NCI-H2227 (cell line): Measurements from ENCODE around the gene ITPK1.
A peak's percentile ranks its signal among the peaks of the same experiment; 100 is the strongest.
"Not testable (repeated sequence)": the region's sequence is repeated elsewhere in the genome, so short reads cannot be mapped to it uniquely, and the experiment has no call there.

Source experiments
- DNase-seq: peaks from one replicate; lab custom pipeline; 2025; ENCODE audit not compliant: unreplicated experiment; lab: John Stamatoyannopoulos, UW

ITPK1 gene

DNA sequence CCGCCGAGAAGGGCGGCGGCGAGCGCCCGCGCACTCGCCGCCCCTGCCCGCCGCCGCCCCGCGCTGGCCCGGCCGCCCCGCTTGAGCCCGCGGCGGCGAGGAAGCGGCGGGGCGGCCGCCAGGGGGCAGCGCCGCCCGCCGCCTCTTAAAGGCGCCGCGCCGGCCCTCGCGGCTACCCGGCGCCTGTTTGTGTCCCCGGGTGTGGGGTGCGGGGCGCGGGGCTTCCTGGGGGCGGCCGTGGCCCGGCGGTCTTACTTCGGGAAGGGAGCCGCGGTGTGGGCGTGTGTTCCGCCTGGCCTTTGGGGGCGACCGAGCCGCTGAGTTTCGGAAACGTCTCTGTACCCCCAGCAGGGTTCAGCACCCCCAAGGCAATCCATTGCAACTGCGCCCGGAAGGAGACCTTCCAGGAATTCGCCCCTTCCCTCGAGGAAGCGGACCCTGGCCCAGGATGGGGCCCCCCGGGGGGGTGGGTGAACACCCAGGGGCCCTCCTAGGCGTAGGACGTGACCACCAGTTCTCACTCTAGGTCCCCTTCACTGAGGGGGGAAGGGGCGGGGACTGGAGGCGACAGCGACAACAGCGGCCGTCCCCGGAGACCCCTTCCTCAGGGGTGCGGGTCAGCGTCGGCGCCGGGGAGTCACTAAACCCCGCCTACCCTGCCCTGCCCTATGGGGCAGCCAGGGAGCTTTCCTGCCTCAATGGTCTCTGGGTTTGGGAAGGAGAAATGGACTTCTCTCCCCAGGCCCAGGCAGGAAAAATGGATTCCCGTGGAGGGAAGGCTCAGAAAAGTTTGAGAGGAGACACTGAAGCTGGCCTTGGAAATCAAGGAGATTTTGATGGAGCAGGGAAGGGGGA is at the start of gene ITPK1:
ITPK1 (minus strand) TSS at position 105 of the 855 bp plus-strand sequence. CDS start 762 bp downstream, outside the sequence.
- DNase-seq, result peak; percentile 73

GRCh38 chr14:93163564-93163963 is 47.8 kb upstream of the ITPK1 start:
- no peak for DNase-seq

DNA sequence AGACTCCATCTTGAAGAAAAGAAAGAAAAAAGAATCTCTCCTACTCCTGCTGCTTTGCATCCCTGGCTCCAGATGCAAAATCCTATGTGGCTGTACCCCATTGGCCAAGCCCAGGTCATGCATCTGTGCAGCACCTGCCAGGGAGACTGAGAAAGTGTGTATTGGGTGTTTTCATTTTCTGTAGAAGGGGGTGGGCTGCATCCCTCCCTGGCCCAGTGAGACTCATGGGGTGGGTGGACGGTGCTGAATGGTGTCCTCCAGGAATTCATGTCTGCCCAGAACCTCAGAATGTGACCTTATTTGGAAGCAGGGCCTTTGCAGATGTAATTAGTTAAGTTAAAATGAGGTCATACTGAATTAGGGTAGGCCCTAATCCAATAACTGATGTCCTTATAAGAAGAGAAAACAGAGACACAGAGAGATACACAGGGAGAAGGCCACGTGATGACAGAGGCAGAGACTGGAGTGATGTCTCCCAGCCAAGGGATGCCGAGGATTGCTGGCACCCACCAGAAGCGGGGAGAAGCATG is 45.8 kb upstream of the ITPK1 start:
- no peak for DNase-seq

- DNase-seq, result peak; percentile 30
Observed at GRCh38 chr14:93160353-93160801, 44.7 kb upstream of the ITPK1 start.

GRCh38 chr14:93159625-93160352 is 44.1 kb upstream of the ITPK1 start:
- DNase-seq, result not testable (repeated sequence)

DNA sequence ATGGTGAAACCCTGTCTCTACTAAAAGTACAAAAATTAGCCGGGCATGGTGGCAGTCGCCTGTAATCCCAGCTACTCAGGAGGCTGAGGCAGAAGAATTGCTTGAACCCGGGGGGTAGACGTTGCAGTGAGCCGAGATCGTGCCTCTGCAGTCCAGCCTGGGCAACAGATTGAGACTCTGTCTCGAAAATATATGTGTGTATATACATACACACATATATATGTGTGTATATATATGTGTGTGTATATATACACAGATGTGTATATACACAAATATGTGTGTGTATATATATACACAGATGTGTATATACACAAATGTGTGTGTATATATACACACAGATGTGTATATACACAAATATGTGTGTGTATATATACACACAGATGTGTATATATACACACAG is 42.6 kb upstream of the ITPK1 start:
- not testable (repeated sequence) for DNase-seq

GRCh38 chr14:93156693-93157369 is 41.1 kb upstream of the ITPK1 start:
- no peak for DNase-seq

DNA sequence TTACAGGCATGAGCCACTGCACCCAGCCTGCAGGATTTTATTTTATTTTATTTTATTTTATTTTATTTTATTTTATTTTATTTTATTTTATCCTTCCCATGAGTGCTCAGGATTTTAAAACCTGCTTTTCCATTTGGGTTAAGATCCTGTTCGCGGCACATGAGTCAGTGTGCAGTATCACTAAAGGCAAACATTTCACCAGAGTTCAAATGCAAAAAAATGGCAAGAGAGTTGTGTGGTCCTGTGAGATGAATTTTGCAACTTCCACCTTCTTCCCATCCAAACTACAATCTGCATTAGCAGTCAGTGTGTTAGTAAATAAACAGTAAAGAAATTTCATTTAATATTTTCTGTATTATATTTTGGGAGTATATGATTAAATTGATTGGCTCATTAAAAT is 39.9 kb upstream of the ITPK1 start:
- no peak for DNase-seq

- no peak for DNase-seq
Observed at GRCh38 chr14:93153121-93153520, 37.4 kb upstream of the ITPK1 start.

DNA sequence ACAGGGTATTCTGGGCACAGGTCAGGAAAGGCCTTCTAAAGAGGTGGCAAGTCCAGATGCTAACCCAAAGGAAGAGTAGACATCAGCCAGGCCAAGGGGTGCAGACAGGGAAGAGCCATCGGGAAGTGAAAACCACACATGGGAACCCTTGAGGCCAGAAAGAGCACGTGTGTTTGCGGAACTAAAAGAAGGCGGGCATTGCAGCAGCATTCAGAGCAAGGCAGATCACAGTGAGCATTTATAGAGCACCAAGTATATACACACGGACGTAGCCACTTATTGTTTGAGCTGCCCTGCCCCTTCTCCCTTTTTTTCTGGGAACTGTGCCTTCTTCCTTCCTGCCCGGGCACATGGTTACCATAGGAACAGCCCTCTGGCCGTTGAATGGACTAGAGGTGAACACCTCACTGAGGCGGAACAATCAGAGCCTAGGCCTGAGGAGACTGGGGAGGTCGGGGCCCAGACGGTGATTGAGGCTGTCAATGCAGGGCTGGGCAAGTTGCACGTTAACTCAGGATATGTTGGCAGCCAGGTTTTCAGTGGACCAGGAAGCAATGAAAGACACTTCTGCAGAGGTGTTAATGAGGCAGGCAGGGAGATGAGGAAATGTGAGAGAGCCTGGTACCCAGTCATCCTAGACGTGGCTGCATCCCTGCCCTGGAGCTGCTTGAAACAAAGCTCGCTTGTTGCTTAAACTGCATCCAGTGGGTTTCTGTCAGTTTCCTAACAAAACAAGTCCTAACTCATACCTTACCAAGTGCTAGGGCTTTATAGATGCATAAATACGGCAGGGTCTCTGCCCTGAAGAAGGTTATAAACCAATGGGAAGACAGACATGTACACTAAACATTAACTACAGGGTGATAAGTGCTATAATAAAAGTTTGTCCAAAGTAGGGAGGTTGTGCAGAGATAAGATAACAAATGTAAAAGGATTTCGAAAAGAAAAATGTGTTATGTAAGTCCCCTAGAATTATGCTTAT is 34.8 kb upstream of the ITPK1 start:
- DNase-seq, result no peak

DNA sequence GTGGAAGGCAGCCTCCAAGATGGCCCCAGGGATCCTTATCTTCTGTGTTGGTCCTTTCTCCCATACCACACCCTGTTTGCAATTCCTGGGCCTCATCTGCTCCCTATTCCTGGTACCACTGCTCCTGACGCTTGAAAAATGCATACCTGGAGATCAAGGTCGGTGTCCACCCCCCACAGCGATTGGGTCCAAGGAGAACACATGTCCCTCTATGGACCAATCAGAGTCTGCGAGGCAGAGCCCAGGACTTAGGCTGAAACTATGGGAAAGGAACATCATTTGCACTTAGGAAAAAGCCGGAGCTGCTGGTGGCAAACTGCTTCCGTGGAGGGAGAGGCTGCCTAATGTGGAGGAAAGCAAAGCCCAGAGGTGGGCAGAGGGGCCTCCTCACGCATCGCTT is 33.3 kb upstream of the ITPK1 start:
- DNase-seq, result no peak

GRCh38 chr14:93146119-93146518 is 30.4 kb upstream of the ITPK1 start:
- DNase-seq, result no peak

DNA sequence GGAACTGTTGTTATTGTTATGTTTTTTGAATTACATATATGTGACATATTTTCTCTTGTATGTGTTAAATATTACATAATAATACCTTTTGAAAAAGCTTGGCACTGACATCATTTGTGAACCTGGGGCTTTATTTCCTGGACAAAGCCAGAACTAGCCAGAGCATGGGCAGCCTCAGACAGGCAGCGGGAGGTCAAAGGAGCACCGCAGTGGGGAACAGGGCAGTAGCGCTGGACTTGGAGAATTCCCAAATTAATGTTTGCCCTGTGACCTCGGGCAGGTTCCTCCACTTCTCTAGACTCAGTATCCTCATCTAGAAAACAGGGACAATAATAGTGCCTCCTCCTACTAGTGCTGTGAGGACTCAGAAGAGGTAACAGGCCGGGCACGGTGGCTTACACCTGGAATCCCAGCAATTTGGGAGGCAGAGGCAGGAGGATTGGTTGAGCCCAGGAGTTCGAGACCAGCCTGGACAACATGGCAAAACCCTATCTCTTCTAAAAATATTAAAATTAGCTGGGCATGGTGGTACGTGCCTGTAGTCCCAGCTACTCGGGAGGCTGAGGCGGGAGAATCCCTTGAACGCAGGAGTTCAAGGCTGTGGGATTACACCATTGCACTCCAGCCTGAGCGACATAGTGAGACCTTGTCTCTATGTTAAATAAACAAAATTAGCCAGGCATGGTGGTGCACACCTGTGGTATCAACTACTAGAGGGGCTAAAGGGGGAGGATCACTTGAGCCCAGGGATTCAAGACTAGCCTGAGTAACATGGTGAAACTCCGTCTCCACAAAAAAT is 27.3 kb upstream of the ITPK1 start:
- DNase-seq, result no peak

GRCh38 chr14:93137864-93138263 is 22.1 kb upstream of the ITPK1 start:
- peak; percentile 66 for DNase-seq

- not testable (repeated sequence) for DNase-seq
Observed at GRCh38 chr14:93136508-93136907, 20.8 kb upstream of the ITPK1 start.

DNA sequence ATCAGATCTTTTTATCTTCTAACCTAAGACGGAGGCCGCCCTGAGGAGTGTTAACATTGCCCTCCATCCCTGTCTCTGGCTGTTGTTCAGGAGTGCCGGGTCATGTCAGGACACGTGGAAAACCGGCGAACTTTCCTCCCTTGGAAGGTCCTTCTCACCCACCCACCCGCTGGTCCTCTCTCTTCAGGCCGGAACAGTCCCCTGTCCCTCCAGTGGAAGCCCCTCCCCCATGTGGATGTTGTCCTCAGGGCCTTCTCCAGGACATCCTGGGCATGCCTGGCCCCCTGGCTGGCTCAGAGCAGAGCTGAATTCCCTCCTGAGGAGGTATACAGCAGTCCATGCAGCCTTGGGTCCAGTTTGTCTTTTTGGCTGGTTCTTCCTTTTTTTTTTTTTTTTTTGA is 20.3 kb upstream of the ITPK1 start:
- no peak for DNase-seq

DNA sequence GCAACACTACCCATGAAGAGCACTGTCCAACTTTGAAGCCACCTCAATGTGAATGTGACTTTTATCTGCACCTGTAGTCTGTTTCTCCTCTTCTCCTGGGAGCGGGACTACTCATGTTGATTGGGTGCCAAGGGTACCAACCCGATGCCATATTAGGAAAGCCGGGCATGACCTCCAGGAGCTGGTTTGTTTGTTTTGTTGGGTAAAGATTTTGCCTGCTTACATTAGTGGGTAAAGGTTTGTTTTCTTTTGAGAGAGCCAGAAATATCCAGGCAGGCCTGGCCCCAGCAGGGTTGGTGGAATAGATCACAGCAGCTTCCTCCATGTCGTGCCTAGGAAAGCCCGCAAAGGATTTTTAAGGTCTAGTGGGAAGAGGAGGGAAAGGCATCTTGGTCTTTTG is 19.7 kb upstream of the ITPK1 start:
- DNase-seq, result no peak

DNA sequence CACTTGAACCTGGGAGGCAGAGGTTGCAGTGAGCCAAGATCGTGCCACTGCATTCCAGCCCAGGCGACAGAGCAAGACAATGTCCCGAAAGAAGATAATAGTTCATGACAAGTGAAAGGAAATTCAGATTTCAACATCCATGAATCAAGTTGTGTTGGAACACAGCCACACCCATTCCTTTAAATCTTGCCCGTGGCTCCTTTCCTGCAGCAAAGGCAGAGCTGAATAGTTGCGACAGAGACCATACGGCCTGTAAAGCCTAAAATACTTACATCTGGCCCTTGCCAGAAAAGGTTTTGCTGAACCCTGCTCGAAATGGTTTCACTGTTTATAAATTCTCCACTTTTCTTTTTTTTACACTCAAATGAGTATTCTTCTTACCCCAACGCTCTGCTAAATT is 17.7 kb upstream of the ITPK1 start:
- DNase-seq, result no peak

DNA sequence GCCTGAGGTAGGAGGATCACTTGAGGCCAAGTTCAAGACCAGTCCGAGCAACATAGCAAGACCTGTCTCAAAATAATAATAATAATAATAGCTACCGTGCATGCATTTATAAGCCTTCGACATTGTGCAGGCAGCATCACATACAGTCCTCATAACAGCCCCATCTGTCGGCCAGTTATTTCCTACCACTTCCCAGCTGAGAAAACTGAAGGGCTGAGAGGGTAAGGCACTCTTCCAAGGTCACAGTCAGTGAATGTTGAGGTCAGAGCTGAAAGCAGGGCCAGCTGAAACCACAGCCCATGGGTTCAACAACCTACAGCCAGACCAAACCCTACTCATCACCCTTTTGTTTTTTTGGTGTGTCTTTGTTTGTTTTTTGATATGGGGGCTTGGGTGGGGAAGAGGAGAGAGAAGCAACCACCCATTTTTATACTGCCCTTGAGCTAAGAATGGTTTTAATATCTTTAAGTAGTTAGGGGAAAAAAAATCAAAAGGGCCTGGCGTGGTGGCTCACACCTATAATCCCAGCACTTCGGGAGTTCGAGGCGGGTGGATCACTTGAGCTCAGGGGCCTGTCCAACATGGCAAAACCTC is 16.8 kb upstream of the ITPK1 start:
- peak; percentile 18 for DNase-seq
